B cell (primary cell): ENCODE measurements around the gene SAFB. TPM values are rescaled to one million over a fixed set of nuclear protein-coding genes. Genes with fewer than 3 reads are reported as not detected.
A peak's percentile ranks its signal among the peaks of the same experiment; 100 is the strongest.

Source experiments
- ATAC-seq: fragments of 200-7000 bp; cut with Tn5 transposase; one replicate; pipeline ENCODE4 v1.10.0; 2021; ENCODE audit warnings: low read depth, mild to moderate bottlenecking, moderate number of reproducible peaks, moderate library complexity
- CTCF ChIA-PET: fragments of 350-600 bp; sonication (Branson Sonifier 250); formaldehyde crosslinking; loops from one replicate; lab custom pipeline; 2021; ENCODE audit warnings: antibody characterized with exemption, inconsistent platforms; lab: Charles Lee
- POLR2A ChIA-PET: fragments of 350-600 bp; sonication (Branson Sonifier 250); formaldehyde crosslinking; loops from one replicate; lab custom pipeline; 2021; ENCODE audit warnings: antibody characterized with exemption; lab: Charles Lee
- DNase-seq: peaks from one replicate; pipeline ENCODE4 v3.0.0; 2013
- H2AFZ ChIP-seq: 2 replicates; pipeline ENCODE4 v1.6.1; 2012; ENCODE audit warnings: mild to moderate bottlenecking, low read depth, low read length; ENCODE audit not compliant: insufficient read depth, poor library complexity, severe bottlenecking
- H3K27ac ChIP-seq, 2 donors: 1 replicate in 1 of 2; 2 replicates in 1 of 2; pipeline ENCODE4 v1.5.1; 2012 to 2013; ENCODE audit warnings: low read length in 2 of 2, mild to moderate bottlenecking in 2 of 2, moderate library complexity in 1 of 2
- H3K27me3 ChIP-seq, 4 experiments: fragments of 200-600 bp in 1 of 4; sonication (generic) in 1 of 4; replicated peaks in 1 of 4; 1 replicate in 2 of 4; 2 replicates in 2 of 4; pipeline versions ENCODE4 v1.6.1 to v1.7.0; 2013 to 2016; ENCODE audit warnings: low read length in 3 of 4, mild to moderate bottlenecking in 2 of 4, mixed read lengths in 1 of 4, moderate library complexity in 1 of 4; ENCODE audit not compliant: insufficient read depth in 4 of 4, control insufficient read depth in 3 of 4; ENCODE audit errors: control extremely low read depth in 1 of 4
- H3K36me3 ChIP-seq, 2 experiments: replicated peaks in 1 of 2; 1 replicate in 1 of 2; 2 replicates in 1 of 2; pipeline versions ENCODE4 v1.6.1 to v1.7.1; 2013; ENCODE audit warnings: low read length in 1 of 2; ENCODE audit not compliant: insufficient read depth in 2 of 2, control insufficient read depth in 1 of 2; ENCODE audit errors: control extremely low read depth in 1 of 2, extremely low read depth in 1 of 2
- H3K4me1 ChIP-seq, 2 donors: fragments of 200-600 bp in 1 of 2; sonication (generic) in 1 of 2; 1 replicate in 1 of 2; 2 replicates in 1 of 2; pipeline versions ENCODE4 v1.5.1 to v1.6.1; 2013 to 2017; ENCODE audit warnings: low read length in 2 of 2; ENCODE audit not compliant: control insufficient read depth in 2 of 2, insufficient read depth in 2 of 2
- H3K4me2 ChIP-seq: replicated peaks from 2 replicates; pipeline ENCODE3; 2012; ENCODE audit warnings: mild to moderate bottlenecking, low read depth, low read length; ENCODE audit not compliant: poor library complexity, severe bottlenecking
- H3K4me3 ChIP-seq, 5 experiments: fragments of 200-600 bp in 1 of 5; sonication (generic) in 1 of 5; 1 replicate in 3 of 5; 2 replicates in 2 of 5; pipeline versions ENCODE4 v1.5.1 to v1.7.0; 2011 to 2016; ENCODE audit warnings: low read length in 4 of 5, mild to moderate bottlenecking in 4 of 5, low read depth in 2 of 5, control low read depth in 1 of 5, moderate library complexity in 1 of 5; ENCODE audit not compliant: insufficient read depth in 1 of 5; ENCODE audit errors: control extremely low read depth in 1 of 5, extremely low read depth in 1 of 5
- H3K79me2 ChIP-seq: fragments of 200-600 bp; sonication (generic); one replicate; pipeline ENCODE4 v1.6.0; 2016; ENCODE audit warnings: low read length; ENCODE audit not compliant: control insufficient read depth, insufficient read depth
- H3K9ac ChIP-seq: fragments of 200-600 bp; sonication (generic); 2 replicates; pipeline ENCODE4 v1.6.1; 2017; ENCODE audit warnings: mild to moderate bottlenecking, low read length, moderate library complexity
- H3K9me3 ChIP-seq, 3 donors: one replicate each; pipeline versions ENCODE4 v1.6.1 to v1.7.1; 2013; ENCODE audit warnings: low read length in 2 of 3; ENCODE audit not compliant: control insufficient read depth in 2 of 3, insufficient read depth in 1 of 3; ENCODE audit errors: control extremely low read depth in 1 of 3
- H4K20me1 ChIP-seq: 2 replicates; pipeline ENCODE4 v1.6.0; 2012; ENCODE audit warnings: mild to moderate bottlenecking, low read length; ENCODE audit not compliant: insufficient read depth, control insufficient read depth, poor library complexity, severe bottlenecking
- H3K27ac Mint-ChIP-seq: one replicate; pipeline ENCODE4 v1.8.0; 2021; ENCODE audit warnings: mixed read lengths
- H3K27me3 Mint-ChIP-seq: one replicate; pipeline ENCODE4 v1.8.0; 2021; ENCODE audit warnings: mixed read lengths
- H3K4me1 Mint-ChIP-seq: one replicate; pipeline ENCODE4 v1.8.0; 2021; ENCODE audit warnings: mixed read lengths
- H3K4me3 Mint-ChIP-seq: one replicate; pipeline ENCODE4 v1.8.0; 2021; ENCODE audit warnings: mixed read lengths
- H3K9me3 Mint-ChIP-seq: one replicate; pipeline ENCODE4 v1.8.0; 2022; ENCODE audit warnings: mixed read lengths; ENCODE audit not compliant: insufficient read depth
- EZH2 ChIP-seq: IDR thresholded peaks from 2 replicates; pipeline ENCODE4 v1.6.1; 2012; ENCODE audit warnings: borderline replicate concordance, low read depth, mild to moderate bottlenecking, moderate library complexity, low read length; ENCODE audit not compliant: insufficient read depth, poor library complexity, severe bottlenecking
- whole genome bisulfite sequencing: methylation state at CpG from one replicate; pipeline ENCODE4 v1.1.5; 2013; ENCODE audit warnings: missing lambda C conversion rate; ENCODE audit not compliant: insufficient coverage; 5-methylcytosine and 5-hydroxymethylcytosine counted together
- intact Hi-C: fragments of 100-400 bp; cut with micrococcal nuclease; formaldehyde crosslinking; loops from one replicate; pipeline ENCODE4 v1.10.0; 2022
- polyA plus RNA-seq: library from polyadenylated mRNA; depleted of rRNA; stranded (reverse); fragments of >200 nt; gene quantifications from 2 replicates; pipeline ENCODE4 v1.2.3, GENCODE V29; 2012
- total RNA-seq, 2 donors: library from RNA; stranded (reverse); fragments of 120-200 nt in 1 of 2; gene quantifications; 1 replicate in 1 of 2; 2 replicates in 1 of 2; pipeline versions ENCODE4 v1.2.3 to v1.2.4, GENCODE V29; 2013 to 2022
- TF ChIP-seq, protein P1 (sequence below): fragments of 200-600 bp; IDR thresholded peaks from one replicate; pipeline ENCODE4 v1.8.0; 2022; ENCODE audit warnings: antibody characterized with exemption, mild to moderate bottlenecking

The SAFB gene
- total and polyA plus RNA-seq, 2 donors (not counting 1 experiment from before 2014, with no cell fraction given) = 91.0 to 221 TPM

DNA sequence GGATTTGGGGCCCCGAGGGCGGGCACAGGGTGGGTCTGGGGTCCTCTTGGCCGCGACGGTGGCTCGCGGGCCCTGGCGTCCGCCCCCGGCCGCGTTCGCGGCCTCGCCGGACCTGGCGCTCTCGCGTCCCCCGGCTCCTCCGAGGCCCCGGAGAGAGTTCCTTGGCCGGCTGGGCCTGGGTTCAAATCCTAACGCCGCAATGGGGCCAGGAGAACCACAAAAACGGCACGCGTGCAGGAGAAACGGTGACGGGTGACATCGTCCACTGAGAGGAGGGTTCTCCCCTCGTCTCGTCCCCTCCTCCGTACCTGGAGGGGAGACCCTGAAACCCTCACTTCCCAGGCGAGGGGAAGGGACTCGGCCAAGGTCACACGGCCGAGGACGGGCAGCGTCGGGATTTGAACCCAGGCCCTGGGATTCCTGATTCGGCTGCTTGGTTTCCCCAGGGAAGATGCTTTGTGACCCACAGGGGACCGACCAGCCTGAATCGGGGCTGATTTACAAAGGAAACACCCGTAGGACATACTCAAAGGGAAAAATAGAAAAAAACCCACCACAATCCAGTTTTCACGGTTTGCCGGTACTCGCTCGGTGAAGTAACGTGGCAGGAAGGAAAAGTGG is 624 bp downstream of the SAFB start:
- no peaks in the 10 kb centered on the region for H3K9me3 ChIP-seq
- peak overlapping the region; percentile 92 to 95 for H3K27ac ChIP-seq
- H3K4me1 ChIP-seq = peaks cover 68 to 74% of the 10 kb centered on the region in 2 donors
- H4K20me1 ChIP-seq = peaks cover 82% of the 10 kb centered on the region
- no peaks in the 10 kb centered on the region for H3K27me3 Mint-ChIP-seq
- H3K4me1 Mint-ChIP-seq = peaks cover 77% of the 10 kb centered on the region
- POLR2A ChIA-PET = interaction anchor here (1.5 to 2.0 kb wide), 3 partner anchors 63 to 97 kb away, joined by 9 to 13 read pairs (median 11); partner anchors contain the start of genes CATSPERD, LONP1 and RPL36
- H3K9ac ChIP-seq = peak overlapping the region; percentile 96
- no peaks in the 10 kb centered on the region for H3K27me3 ChIP-seq
- H2AFZ ChIP-seq = peak overlapping the region; percentile 87
- peaks cover 94% of the 10 kb centered on the region for H3K79me2 ChIP-seq
- 0% methylated on average over 46 of the region's 50 CpGs for WGBS
- no peak for ATAC-seq
- no peak for TF ChIP-seq EZH2
- TF ChIP-seq, protein P1, sequence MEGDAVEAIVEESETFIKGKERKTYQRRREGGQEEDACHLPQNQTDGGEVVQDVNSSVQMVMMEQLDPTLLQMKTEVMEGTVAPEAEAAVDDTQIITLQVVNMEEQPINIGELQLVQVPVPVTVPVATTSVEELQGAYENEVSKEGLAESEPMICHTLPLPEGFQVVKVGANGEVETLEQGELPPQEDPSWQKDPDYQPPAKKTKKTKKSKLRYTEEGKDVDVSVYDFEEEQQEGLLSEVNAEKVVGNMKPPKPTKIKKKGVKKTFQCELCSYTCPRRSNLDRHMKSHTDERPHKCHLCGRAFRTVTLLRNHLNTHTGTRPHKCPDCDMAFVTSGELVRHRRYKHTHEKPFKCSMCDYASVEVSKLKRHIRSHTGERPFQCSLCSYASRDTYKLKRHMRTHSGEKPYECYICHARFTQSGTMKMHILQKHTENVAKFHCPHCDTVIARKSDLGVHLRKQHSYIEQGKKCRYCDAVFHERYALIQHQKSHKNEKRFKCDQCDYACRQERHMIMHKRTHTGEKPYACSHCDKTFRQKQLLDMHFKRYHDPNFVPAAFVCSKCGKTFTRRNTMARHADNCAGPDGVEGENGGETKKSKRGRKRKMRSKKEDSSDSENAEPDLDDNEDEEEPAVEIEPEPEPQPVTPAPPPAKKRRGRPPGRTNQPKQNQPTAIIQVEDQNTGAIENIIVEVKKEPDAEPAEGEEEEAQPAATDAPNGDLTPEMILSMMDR = no peak
- DNase-seq = no peak
- peak overlapping the region; percentile 82 to 98 (median 96) for H3K4me3 ChIP-seq
- peaks cover 8 to 62% of the 10 kb centered on the region in 2 experiments for H3K36me3 ChIP-seq
- intact Hi-C loops = loop anchor here (1.0 to 10.0 kb wide), 5 partner anchors 97 to 1149 kb away; partner anchors contain the start of genes CATSPERD, DUS3L, HDGFL2 and LONP1
- CTCF ChIA-PET = interaction anchor here (1.6 to 2.2 kb wide), 2 partner anchors 64 to 66 kb away, joined by 6 to 7 read pairs; partner anchors contain the start of gene RPL36
- H3K27ac Mint-ChIP-seq = peak overlapping the region; percentile 98
- H3K4me2 ChIP-seq = peak overlapping the region; percentile 90
- H3K4me3 Mint-ChIP-seq = peak overlapping the region; percentile 99
- no peaks in the 10 kb centered on the region for H3K9me3 Mint-ChIP-seq
